G401.6 (cell line): ENCODE results near the gene SDF2L1.
"Not testable (repeated sequence)": the region's sequence is repeated elsewhere in the genome, so short reads cannot be mapped to it uniquely, and the experiment has no call there.

Experiments
- FAIRE-seq: peaks from 2 replicates; lab custom pipeline; 2012; peaks lifted over from hg19 to GRCh38; lab: Jason Lieb, UNC

Gene SDF2L1, protein sequence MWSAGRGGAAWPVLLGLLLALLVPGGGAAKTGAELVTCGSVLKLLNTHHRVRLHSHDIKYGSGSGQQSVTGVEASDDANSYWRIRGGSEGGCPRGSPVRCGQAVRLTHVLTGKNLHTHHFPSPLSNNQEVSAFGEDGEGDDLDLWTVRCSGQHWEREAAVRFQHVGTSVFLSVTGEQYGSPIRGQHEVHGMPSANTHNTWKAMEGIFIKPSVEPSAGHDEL

GRCh38 chr22:21641789-21642583, at the start of gene SDF2L1:
SDF2L1 (plus strand) TSS chr22:21642302; CDS start chr22:21642337, 35 bp downstream.
- peak; percentile 98 for FAIRE-seq

- FAIRE-seq = no peak
Measured at GRCh38 chr22:21592422-21592821, 49.7 kb upstream of the SDF2L1 start.

DNA sequence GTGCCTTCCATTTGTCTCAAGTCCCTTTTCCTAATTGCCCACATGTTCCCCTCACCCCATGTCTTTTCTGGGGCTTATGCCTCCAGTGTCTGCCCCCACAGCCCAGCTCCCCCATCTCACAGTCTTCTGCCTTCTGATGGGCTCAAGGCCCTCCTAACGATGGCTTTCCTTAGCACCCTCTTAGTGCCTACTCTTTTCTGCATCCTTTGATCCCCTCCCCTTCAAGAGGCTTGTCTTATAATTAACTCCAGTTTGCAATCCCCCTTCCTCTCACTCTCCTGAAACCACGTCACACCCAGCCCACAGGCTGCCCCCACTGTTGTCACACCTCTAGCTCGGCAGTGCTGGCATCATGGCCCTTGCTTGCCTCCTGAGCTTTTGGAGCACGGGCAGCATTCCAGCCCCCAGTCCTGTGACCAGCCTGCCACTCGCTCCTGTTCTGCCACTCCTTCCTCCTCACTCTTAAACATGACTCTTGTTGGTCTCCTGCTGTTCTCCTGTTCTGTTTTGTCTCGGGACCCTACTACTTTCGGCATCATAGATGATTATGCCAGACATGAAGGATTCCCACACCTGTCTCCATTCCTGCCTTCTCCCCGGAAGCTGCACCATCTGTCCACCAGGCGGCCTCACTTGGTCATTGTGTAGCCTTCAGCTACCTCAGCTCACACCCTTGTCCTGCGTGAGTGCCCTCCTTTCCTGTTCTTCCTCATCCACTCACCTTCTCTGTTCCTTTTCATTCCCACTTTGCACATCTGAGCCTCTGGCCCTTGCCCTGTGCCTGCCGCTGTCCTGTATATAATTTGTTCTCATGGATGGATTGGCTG, 48.5 kb upstream of the SDF2L1 start:
- no peak for FAIRE-seq

DNA sequence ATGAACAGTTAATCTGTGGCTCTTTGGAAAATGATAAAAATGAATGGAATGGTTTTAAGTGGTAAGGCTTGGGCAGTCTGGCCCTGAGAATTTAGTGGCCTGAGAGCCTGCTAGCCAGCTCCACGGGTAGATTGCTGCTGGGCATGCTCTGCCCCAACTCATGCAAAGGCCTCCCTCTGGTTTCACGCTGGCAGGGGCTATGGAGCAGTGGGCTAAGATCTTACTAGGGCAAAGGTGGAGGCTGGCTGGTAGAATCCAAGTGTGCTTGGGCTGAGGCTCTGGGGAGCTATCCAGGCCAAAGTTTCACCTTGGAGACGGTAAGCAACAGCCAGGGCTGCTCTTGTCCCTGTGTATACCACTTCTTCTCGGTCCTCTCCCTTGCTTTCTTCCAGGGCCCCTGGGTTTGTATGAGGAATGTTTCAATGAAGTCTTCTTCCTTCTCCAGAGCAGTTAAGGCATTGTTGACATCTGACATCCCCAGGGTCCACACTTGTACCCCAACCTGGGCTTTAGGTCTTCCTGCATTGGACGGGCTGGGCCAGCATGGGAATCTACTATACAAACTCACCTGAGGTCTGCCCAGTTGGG, 47.1 kb upstream of the SDF2L1 start:
- no peak for FAIRE-seq

DNA sequence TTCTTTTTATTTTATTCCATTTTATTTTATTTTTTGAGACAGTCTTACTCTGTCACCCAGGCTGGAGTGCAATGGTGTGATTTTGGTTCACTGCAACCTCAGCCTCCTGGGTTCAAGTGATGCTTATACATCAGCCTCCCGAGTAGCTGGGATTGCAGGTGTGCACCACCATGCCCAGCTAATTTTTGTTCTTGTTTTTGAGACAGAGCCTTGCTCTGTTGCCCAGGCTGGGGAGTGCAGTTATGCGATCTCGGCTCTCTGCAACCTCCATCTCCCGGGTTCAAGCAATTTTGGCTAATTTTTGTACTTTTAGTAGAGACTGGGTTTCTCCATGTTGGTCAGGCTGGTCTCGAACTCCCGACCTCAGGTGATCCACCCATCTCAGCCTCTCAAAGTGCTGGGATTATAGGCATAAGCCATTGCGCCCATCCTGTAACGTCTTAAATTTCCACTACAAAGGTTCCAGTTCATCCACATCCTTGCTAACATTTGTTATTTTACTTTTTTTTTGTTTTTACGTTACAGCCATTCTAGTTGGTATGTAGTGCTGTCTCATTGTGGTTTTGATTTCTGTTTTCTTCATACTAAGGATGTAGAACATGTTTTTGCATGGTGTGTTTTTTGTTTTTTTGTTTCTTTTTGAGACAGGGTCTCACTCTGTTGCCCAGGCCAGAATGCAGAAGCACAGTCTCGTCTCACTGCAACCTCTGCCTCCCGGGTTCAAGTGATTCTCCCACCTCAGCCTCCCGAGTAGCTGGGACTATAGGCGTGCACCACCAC, 45.6 kb upstream of the SDF2L1 start:
- not testable (repeated sequence) for FAIRE-seq

- no peak for FAIRE-seq
Measured at GRCh38 chr22:21598302-21598701, 43.8 kb upstream of the SDF2L1 start.

DNA sequence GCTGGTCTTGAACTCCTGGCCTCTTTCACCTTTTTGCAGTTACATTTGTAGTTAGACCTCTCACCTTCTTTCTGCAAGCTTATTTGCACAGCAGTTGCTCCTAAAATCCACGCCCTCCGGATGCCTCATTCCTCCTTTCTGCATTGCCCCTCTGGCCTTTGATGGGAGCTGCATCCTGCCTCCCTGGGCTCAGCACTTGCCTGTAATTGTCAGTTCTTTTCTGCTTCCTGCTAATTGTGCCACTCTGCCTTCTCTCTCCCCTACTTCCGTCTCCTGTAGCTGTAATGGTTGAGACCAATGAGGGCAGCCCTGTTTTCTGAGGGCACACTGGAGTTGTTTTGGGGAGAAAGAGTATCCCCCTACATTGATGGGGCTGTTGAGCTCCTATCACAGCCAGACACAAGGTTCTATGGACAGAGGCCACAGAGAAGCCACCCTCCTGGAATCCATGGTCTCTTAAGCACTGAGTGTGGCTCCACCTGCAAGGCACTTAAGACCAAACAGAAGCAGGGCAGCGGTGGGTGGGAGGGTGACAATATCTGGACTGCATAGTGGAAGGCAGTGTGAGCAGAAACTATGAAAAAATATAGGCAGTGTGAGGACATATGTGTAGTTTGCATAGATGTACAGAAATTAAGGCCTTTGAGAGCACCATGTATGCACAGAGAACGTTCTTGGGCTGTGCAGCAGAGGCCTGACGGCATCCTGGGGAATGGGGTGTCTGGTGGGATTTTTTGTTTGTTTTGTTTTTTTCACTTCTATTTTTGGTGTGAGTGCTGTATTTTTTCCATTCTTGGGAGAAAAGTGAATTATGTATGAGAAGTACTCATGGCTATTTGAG, 42.8 kb upstream of the SDF2L1 start:
- no peak for FAIRE-seq

GRCh38 chr22:21602579-21602978, 39.5 kb upstream of the SDF2L1 start:
- no peak for FAIRE-seq

DNA sequence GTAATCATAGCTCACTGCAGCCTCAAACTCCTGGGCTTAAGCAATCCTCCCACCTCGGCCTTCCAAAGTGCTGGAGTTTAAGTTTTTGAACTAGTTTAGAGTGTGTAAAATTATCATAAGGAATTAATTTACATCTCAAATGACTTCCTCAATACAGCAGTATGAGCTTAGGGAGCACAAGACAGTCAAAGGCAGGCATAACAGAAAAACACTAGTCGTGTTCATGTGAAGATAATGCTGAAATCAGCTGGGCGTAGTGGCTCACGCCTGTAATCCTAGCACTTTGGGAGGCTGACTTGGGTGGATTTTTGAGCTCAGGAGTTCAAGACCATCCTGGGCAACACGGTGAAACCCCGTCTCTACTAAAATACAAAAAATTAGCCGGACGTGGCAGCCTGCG, 38.1 kb upstream of the SDF2L1 start:
- no peak for FAIRE-seq

DNA sequence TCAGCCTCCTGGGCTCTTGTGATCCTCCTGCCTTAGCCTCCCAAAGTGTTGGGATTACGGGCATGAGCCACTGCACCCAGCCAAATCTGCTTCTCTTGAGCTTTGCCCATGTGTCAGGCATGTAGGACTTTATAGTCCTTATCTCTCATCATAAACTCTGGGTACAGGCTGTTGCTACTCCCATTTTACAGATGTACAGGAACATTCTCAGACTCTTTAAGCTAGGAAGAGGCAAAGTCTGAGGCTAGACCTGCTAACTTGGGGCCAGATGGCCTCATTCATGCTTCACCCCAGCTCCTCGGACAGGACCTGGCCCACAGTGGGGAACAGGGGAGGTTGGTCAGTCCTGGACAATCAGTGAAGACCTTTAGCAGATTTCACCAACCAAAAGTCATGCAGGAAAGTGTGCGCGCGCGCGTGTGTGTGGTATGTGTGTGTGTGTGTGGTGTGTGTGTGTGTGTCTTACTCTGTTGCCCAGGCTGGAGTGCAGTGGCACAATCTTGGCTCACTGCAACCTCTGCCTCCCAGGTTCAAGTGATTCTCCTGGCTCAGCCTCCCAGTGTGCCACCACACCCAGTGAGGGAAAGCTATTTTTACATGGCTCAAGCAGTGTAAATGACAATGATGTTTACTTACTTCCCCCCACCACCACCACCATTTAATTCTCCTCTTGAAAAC, 36.1 kb upstream of the SDF2L1 start:
- no peak for FAIRE-seq

- no peak for FAIRE-seq
Measured at GRCh38 chr22:21606775-21607174, 35.3 kb upstream of the SDF2L1 start.

DNA sequence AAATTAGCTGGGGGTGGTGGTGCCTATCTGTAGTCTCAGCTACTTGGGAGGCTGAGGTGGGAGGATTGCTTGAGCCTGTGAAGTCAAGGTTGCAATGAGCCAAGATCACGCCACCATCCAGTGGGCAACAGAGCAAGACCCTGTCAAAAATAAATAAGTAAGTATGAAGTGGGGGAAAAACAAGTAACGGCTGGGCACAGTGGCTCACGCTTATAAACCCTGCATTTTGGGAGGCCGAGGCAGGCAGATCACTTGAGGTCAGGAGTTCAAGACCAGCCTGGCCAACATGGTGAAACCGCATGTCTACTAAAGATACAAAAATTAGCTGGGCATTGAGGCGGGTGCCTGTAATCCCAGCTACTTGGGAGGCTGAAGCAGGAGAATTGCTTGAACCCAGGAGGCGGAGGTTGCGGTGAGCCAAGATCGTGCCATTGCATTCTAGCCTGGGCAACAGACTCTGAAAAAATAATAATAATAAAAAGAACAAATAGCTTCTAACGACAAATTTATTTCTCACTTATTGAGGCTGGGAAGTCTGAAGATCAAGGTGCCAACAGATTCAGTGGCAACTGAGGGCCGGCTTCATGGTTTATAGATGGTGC, 32.4 kb upstream of the SDF2L1 start:
- FAIRE-seq = not testable (repeated sequence)

- no peak for FAIRE-seq
Measured at GRCh38 chr22:21611210-21611977, 30.7 kb upstream of the SDF2L1 start.

DNA sequence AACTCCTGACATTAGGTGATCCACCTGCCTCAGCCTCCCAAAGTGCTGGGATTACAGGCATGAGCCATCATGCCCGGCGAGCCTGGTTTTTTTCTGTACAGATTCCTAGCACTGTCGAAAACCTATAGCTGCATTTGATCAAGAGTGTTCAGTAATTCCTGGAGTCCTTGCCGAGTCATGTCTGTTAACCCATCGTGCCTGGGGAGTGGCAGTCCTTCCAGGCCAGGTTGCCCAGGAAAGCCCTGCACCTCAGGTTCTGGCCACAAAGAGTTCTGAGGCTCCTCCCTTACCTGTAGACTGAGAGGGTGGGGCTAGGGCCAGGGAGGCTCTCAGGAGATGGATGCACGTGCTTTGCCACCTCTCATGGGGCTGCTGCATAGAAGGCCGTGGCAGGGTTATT, 29.2 kb upstream of the SDF2L1 start:
- FAIRE-seq = no peak

GRCh38 chr22:21613553-21614233, 28.4 kb upstream of the SDF2L1 start:
- FAIRE-seq = no peak

GRCh38 chr22:21615731-21616130, 26.4 kb upstream of the SDF2L1 start:
- FAIRE-seq = no peak

GRCh38 chr22:21617337-21617736, 24.8 kb upstream of the SDF2L1 start:
- not testable (repeated sequence) for FAIRE-seq

- no peak for FAIRE-seq
Measured at GRCh38 chr22:21621025-21621424, 21.1 kb upstream of the SDF2L1 start.
